Type B pancreatic cell (in vitro differentiated cells): ENCODE measurements around the gene STAT6. TPM values are rescaled to one million over a fixed set of nuclear protein-coding genes. Genes with fewer than 3 reads are reported as not detected.
A peak's percentile ranks its signal among the peaks of the same experiment; 100 is the strongest.

Experiments
- DNase-seq: peaks from one replicate; pipeline ENCODE4 v3.0.0; 2021; ENCODE audit warnings: mixed read lengths; ENCODE audit not compliant: unreplicated experiment; ENCODE audit errors: extremely low spot score
- H3K27ac Mint-ChIP-seq: 2 replicates; pipeline ENCODE4 v1.8.0; 2021; ENCODE audit warnings: mild to moderate bottlenecking, mixed read lengths
- H3K27me3 Mint-ChIP-seq: 2 replicates; pipeline ENCODE4 v1.8.0; 2021; ENCODE audit warnings: mixed read lengths
- H3K36me3 Mint-ChIP-seq: 2 replicates; pipeline ENCODE4 v1.8.0; 2021; ENCODE audit warnings: mixed read lengths
- H3K4me1 Mint-ChIP-seq: one replicate; pipeline ENCODE4 v1.8.0; 2021; ENCODE audit warnings: mixed read lengths; ENCODE audit not compliant: unreplicated experiment
- H3K4me3 Mint-ChIP-seq: 2 replicates; pipeline ENCODE4 v1.8.0; 2021; ENCODE audit warnings: mild to moderate bottlenecking, mixed read lengths
- H3K9me3 Mint-ChIP-seq: 2 replicates; pipeline ENCODE4 v1.8.0; 2021; ENCODE audit warnings: mixed read lengths
- CTCF ChIP-seq: fragments of 200-600 bp; sonication (generic); conservative IDR thresholded peaks from 2 replicates; pipeline ENCODE4 v1.5.0; 2021; ENCODE audit warnings: antibody characterized with exemption, mild to moderate bottlenecking
- total RNA-seq: library from RNA; stranded (reverse); gene quantifications from 2 replicates; pipeline ENCODE4 v1.2.1, GENCODE V29; 2021; ENCODE audit warnings: low replicate concordance

The STAT6 gene
- total RNA-seq, 1 donor from 2014 or later: 83.4 TPM

DNA sequence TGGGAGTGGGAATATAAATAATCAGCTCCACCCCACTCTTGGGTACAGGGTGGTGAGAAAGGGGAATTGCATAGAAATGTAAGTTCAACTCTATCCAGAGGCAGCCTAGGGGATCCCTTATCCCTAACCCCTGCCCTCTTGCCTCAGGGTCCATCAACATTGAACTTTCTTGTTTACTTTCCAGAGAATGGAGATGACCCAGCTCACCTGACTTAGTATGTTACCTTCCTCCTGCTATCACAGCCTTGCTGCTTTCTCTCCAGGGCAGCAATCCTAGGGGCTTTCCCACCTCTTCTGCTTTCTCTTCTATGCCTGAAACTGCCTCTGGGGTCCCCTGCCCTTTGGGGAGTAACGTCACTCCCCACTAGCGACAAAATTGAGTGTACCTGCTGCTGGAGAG, 19.8 kb upstream of the STAT6 start:
- DNase-seq: no peak

DNA sequence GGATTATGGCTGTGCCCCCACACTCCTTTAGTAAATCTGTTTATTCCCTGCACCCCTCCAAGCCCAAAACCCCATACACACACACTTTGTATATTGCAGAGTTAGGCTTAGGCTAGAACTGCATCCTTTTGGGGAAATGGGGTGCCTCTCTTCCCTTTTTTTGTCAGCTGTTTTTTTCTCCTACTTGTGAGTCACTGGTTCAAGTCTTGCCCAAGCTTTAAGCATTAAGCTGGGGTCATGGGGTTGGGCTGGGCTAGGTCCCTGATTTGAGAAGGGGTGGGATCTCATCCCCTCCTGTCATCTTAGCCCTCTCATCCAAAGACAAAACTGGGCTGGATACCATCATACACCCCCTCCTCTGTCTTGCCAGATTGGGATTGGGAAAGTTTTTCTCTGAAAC, 18.7 kb upstream of the STAT6 start:
- H3K9me3 Mint-ChIP-seq: no peaks in the 10 kb centered on the region
- DNase-seq: no peak
- peak overlapping the region; percentile 78 for H3K27ac Mint-ChIP-seq
- no peaks in the 10 kb centered on the region for H3K36me3 Mint-ChIP-seq
- H3K27me3 Mint-ChIP-seq: no peaks in the 10 kb centered on the region
- H3K4me3 Mint-ChIP-seq: peak overlapping the region; percentile 92
- TF ChIP-seq CTCF: no peak
- H3K4me1 Mint-ChIP-seq: peaks cover 62% of the 10 kb centered on the region

More for the DNA sequence above, 19.8 kb upstream of the STAT6 start:
- Mint-ChIP-seq H3K4me3 (peak overlapping the region; percentile 92), H3K27ac (peak overlapping the region; percentile 44), H3K36me3 (no peaks in the 10 kb centered on the region), H3K4me1 (peaks cover 69% of the 10 kb centered on the region), H3K9me3 (no peaks in the 10 kb centered on the region), H3K27me3 (no peaks in the 10 kb centered on the region)
- no peak for TF ChIP-seq CTCF

DNA sequence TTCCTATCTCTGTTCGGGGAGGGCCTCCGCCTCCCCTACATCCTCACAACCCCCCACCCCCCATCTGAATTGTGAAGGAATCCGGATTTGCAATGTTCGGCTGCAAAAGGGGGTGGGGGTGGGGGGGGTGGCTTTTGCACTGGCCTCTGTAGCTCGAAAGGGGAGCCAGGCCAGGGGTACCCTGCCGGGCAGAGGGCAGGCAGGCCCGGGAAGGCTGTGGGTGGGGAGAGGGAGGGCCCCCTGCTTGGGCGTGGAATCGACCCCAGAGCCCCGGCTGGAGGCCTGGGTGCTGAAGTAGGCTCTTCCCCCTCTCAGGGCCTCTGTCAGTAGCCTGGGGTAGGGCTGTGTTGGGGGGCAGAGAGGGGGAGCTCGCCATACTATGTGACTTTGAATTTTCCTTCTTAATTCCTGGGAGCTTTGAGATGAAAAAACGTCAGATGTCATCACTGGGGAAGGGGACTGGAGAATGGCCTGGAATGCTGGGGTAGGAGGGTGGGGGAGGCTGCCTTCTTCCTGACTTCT, 18.2 kb upstream of the STAT6 start:
- DNase-seq: no peak
- Mint-ChIP-seq H3K27ac (peak overlapping the region; percentile 78), H3K9me3 (no peaks in the 10 kb centered on the region), H3K4me1 (peaks cover 61% of the 10 kb centered on the region), H3K36me3 (no peaks in the 10 kb centered on the region), H3K4me3 (peak overlapping the region; percentile 92), H3K27me3 (no peaks in the 10 kb centered on the region)
- TF ChIP-seq CTCF: no peak

DNA sequence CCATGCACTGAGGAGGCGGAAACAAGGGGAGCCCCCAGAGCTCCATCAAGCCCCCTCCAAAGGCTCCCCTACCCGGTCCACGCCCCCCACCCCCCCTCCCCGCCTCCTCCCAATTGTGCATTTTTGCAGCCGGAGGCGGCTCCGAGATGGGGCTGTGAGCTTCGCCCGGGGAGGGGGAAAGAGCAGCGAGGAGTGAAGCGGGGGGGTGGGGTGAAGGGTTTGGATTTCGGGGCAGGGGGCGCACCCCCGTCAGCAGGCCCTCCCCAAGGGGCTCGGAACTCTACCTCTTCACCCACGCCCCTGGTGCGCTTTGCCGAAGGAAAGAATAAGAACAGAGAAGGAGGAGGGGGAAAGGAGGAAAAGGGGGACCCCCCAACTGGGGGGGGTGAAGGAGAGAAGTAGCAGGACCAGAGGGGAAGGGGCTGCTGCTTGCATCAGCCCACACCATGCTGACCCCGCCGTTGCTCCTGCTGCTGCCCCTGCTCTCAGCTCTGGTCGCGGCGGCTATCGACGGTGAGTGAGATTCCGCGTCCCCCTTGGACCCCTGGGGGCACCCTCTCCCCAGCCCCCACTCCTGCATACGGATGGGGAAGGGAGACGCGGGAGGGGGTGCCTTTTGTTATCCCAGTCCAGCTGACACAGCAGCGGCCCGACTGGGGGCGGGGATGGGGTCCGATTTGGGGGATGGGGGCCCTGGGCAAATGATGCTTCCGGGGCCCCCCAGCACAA, 17.5 kb upstream of the STAT6 start:
- Mint-ChIP-seq H3K27me3 (no peaks in the 10 kb centered on the region), H3K4me1 (peaks cover 56% of the 10 kb centered on the region), H3K4me3 (peak overlapping the region; percentile 92), H3K36me3 (no peaks in the 10 kb centered on the region), H3K9me3 (no peaks in the 10 kb centered on the region), H3K27ac (peak overlapping the region; percentile 84)
- no peak for DNase-seq
- no peak for TF ChIP-seq CTCF

DNA sequence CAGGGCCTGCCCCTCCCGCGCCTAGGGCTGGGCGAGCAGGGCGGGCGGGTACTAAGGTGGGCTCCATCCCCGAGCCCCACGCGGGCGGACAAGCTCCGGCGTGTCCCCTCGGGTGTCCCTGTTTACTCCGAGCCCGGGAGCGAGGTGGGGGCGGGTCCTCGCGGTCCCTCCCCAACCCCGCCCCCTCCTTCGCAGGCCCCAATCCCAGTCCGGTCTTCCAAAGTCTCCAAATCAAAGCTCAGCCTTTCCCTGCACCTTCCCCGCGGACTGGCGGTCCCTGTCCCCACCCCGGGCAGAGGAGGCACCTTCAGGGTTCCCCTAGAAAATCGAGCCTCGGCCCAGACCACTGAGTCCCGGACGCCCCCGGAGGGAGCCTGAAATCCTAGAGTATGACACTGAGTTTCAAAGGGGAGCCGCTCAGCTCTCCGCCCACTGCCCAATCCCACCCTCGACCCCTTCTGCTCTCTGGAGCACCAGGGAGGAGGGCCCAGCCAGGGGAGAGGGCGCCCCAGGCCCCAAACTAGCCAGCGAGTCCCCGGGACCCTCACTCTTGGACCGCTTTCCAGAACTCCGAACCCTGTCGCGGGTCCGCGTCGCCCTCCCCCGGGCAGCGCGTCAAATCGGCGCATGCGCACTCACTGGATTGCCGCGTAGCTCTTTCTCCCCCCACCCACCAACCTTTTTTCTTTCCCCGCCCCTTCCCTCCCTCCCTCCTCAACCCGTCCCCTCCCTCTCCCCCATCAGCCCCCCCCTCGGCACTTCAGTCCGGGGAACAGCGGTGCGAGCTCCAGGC, 16.8 kb upstream of the STAT6 start, which contains the start of gene LRP1:
LRP1 (plus strand) TSS at position 758 of the 793 bp plus-strand sequence. CDS start 482 bp downstream, outside the sequence.
- DNase-seq: peak; percentile 85
- Mint-ChIP-seq H3K27ac (peak within 1 kb of the TSS; percentile 90), H3K36me3 (no peaks in the 10 kb centered on the region), H3K4me3 (peak within 1 kb of the TSS; percentile 92), H3K4me1 (peaks cover 50% of the 10 kb centered on the region), H3K27me3 (no peaks in the 10 kb centered on the region), H3K9me3 (no peaks in the 10 kb centered on the region)
- TF ChIP-seq CTCF: no peak
